Osteocyte (in vitro differentiated cells): ENCODE measurements around the gene GPRASP3. TPM values are rescaled to one million over a fixed set of nuclear protein-coding genes. Genes with fewer than 3 reads are reported as not detected.
"Not testable (repeated sequence)": the region's sequence is repeated elsewhere in the genome, so short reads cannot be mapped to it uniquely, and the experiment has no call there.

Experiments used
- DNase-seq: peaks from one replicate; pipeline ENCODE4 v3.0.0; 2021; ENCODE audit warnings: mixed read lengths; ENCODE audit not compliant: unreplicated experiment; ENCODE audit errors: extremely low spot score
- H3K27ac Mint-ChIP-seq: one replicate; pipeline ENCODE4 v1.8.0; 2021; ENCODE audit warnings: mild to moderate bottlenecking, mixed read lengths; ENCODE audit not compliant: unreplicated experiment
- H3K27me3 Mint-ChIP-seq: one replicate; pipeline ENCODE4 v1.8.0; 2021; ENCODE audit warnings: mixed read lengths; ENCODE audit not compliant: unreplicated experiment
- H3K36me3 Mint-ChIP-seq: one replicate; pipeline ENCODE4 v1.8.0; 2021; ENCODE audit warnings: mixed read lengths; ENCODE audit not compliant: unreplicated experiment
- H3K4me1 Mint-ChIP-seq: one replicate; pipeline ENCODE4 v1.8.0; 2021; ENCODE audit warnings: mixed read lengths; ENCODE audit not compliant: unreplicated experiment
- H3K4me3 Mint-ChIP-seq: one replicate; pipeline ENCODE4 v1.8.0; 2021; ENCODE audit warnings: mild to moderate bottlenecking, moderate library complexity, mixed read lengths; ENCODE audit not compliant: unreplicated experiment
- H3K9me3 Mint-ChIP-seq: one replicate; pipeline ENCODE4 v1.8.0; 2021; ENCODE audit warnings: mixed read lengths; ENCODE audit not compliant: unreplicated experiment
- CTCF ChIP-seq: fragments of 200-600 bp; sonication (generic); IDR thresholded peaks from 2 replicates; pipeline ENCODE4 v1.5.0; 2021; ENCODE audit warnings: antibody characterized with exemption, mild to moderate bottlenecking, moderate library complexity
- long read RNA-seq: library from polyadenylated mRNA; unstranded; transcript quantifications from one replicate; pipeline ENCODE4 v2.0.0, GENCODE V29; 2021
- total RNA-seq: library from RNA; stranded (reverse); gene quantifications from 2 replicates; pipeline ENCODE4 v1.2.1, GENCODE V29; 2021

The GPRASP3 gene
- 4.9 and 5.6 TPM in 2 replicates for total RNA-seq
- long read RNA-seq, partial matches to known transcripts: 0 of 5 reads
- long read RNA-seq, other reads (novel, unspliced or antisense): 5 of 5 reads

- Mint-ChIP-seq H3K27ac (no peak within 1 kb of the TSS), H3K36me3 (no peaks in the 10 kb centered on the region), H3K27me3 (no peaks in the 10 kb centered on the region), H3K4me3 (no peak within 1 kb of the TSS), H3K9me3 (no peaks in the 10 kb centered on the region), H3K4me1 (no peaks in the 10 kb centered on the region)
- no peak for DNase-seq
- no peak for TF ChIP-seq CTCF
These were observed at the start of gene GPRASP3 for GRCh38 chrX:102720237-102721168. GPRASP3 (plus strand) TSS chrX:102720743; CDS start chrX:102748996, 28,253 bp downstream.

- TF ChIP-seq CTCF: no peak
- H3K27ac Mint-ChIP-seq: no peak overlapping the region
These were observed 47.7 kb upstream of the GPRASP3 start for GRCh38 chrX:102672856-102673255.

GRCh38 chrX:102677479-102677878 is 43.1 kb upstream of the GPRASP3 start:
- not testable (repeated sequence) for DNase-seq, H3K36me3 Mint-ChIP-seq, H3K27ac Mint-ChIP-seq, H3K4me3 Mint-ChIP-seq, H3K4me1 Mint-ChIP-seq, H3K27me3 Mint-ChIP-seq
- H3K9me3 Mint-ChIP-seq: peaks cover 28% of the 10 kb centered on the region

More at GRCh38 chrX:102672856-102673255, 47.7 kb upstream of the GPRASP3 start:
- H3K9me3 Mint-ChIP-seq: peaks cover 16% of the 10 kb centered on the region
- no peaks in the 10 kb centered on the region for H3K4me1 Mint-ChIP-seq
- no peak for DNase-seq
- no peaks in the 10 kb centered on the region for H3K27me3 Mint-ChIP-seq
- H3K4me3 Mint-ChIP-seq: no peak overlapping the region
- peaks cover 11% of the 10 kb centered on the region for H3K36me3 Mint-ChIP-seq

GRCh38 chrX:102684772-102685520 is 35.6 kb upstream of the GPRASP3 start:
- Mint-ChIP-seq H3K4me1 (no peaks in the 10 kb centered on the region), H3K27me3 (no peaks in the 10 kb centered on the region), H3K27ac (no peak overlapping the region), H3K4me3 (no peak overlapping the region), H3K9me3 (peaks cover 48% of the 10 kb centered on the region), H3K36me3 (peaks cover 20% of the 10 kb centered on the region)
- no peak for DNase-seq
- TF ChIP-seq CTCF: no peak

GRCh38 chrX:102694749-102695148 is 25.8 kb upstream of the GPRASP3 start:
- no peak for TF ChIP-seq CTCF
- no peak overlapping the region for H3K4me3 Mint-ChIP-seq
- H3K36me3 Mint-ChIP-seq: no peaks in the 10 kb centered on the region
- H3K9me3 Mint-ChIP-seq: peaks cover 38% of the 10 kb centered on the region
- no peak for DNase-seq
- H3K27ac Mint-ChIP-seq: no peak overlapping the region
- no peaks in the 10 kb centered on the region for H3K27me3 Mint-ChIP-seq
- H3K4me1 Mint-ChIP-seq: peaks cover 7% of the 10 kb centered on the region
